ENCODE measurements around the gene DNM2. TPM values are rescaled to one million over a fixed set of nuclear protein-coding genes. Genes with fewer than 3 reads are reported as not detected.

The DNM2 gene
- total RNA-seq, 4 donors from 2014 or later, result 135 to 322 (median 173) TPM

DNA sequence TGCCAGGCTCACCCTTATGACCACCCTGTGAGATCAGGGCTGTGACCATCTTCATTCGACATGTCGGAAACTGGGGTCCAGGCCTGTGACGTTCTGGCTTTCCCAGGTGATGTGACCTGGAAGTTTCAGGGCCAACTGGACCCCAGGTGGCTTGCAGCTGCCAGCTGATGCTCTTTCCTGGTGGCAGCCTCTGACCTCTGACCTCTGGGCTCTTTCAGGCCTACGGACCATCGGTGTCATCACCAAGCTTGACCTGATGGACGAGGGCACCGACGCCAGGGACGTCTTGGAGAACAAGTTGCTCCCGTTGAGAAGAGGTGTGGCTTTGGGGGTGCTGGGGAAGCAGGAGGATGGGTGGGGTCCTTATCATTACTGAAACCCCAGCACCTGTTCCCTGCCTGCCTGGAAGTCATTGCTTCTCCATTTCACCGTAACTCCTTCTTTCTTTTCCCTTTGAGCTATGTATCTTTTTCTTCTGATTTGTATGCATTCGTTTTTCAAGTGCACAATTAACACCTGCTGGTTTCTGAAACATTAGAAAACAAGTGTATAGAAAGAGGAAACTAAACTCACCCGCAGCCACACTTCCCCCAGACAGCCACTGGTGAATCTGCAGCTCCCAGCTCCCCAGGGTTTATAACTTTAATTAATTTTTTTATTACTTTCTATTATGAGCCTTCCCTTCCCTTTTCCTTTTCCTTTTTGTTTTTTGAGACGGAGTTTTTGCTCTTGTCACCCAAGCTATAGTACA lies 59.2 kb downstream of the DNM2 start:
- no peak for DNase-seq (ENCODE audit: low spot score in 2 of 2)
- H3K9me3 ChIP-seq, result no peaks in the 10 kb centered on the region
- peaks cover 88% of the 10 kb centered on the region for H3K36me3 ChIP-seq
- TF ChIP-seq CTCF (IDR thresholded peaks at IDR 0.05), result no peak
- no peak overlapping the region for H3K4me3 ChIP-seq
- 66% methylated on average over 12 of the region's 14 CpGs for WGBS
- no peaks in the 10 kb centered on the region for H3K27me3 ChIP-seq
- H3K4me1 ChIP-seq, result peaks cover 17% of the 10 kb centered on the region
- no peak overlapping the region for H3K27ac ChIP-seq

- H3K27ac ChIP-seq, result peak overlapping the region; percentile 69
- TF ChIP-seq POLR2AphosphoS5 (IDR thresholded peaks at IDR 0.05) (peak in 1 of 3 donors; percentile 44), POLR2A (IDR thresholded peaks at IDR 0.05) (peak in 1 of 2 donors; percentile 19), CTCF (IDR thresholded peaks at IDR 0.05) (no peak)
- 52% methylated on average over 6 of the region's 6 CpGs for WGBS
- no peaks in the 10 kb centered on the region for H3K27me3 ChIP-seq
- peaks cover 24% of the 10 kb centered on the region for H3K4me1 ChIP-seq
- H3K9me3 ChIP-seq, result no peaks in the 10 kb centered on the region
- H3K36me3 ChIP-seq, result peaks cover 95% of the 10 kb centered on the region
- no peak for DNase-seq (ENCODE audit: low spot score in 2 of 2)
- no peak overlapping the region for H3K4me3 ChIP-seq
Measured at GRCh38 chr19:10780368-10780767, 62.5 kb downstream of the DNM2 start.

DNA sequence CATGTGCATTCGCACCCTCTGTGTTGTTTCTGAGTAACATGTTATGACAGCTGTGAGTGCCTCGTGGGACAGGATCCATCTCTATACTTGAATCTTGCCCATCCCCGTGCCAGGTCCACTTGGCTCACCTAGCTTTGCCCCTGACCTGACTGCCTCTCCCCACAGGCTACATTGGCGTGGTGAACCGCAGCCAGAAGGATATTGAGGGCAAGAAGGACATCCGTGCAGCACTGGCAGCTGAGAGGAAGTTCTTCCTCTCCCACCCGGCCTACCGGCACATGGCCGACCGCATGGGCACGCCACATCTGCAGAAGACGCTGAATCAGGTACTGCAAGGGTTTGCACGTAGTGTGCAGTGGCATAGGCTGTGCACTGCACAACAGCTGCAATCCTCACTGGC lies 64.9 kb downstream of the DNM2 start:
- Histone ChIP-seq H3K27me3 (no peaks in the 10 kb centered on the region), H3K27ac (no peak overlapping the region), H3K36me3 (peaks cover 95% of the 10 kb centered on the region), H3K9me3 (no peaks in the 10 kb centered on the region), H3K4me1 (peaks cover 24% of the 10 kb centered on the region), H3K4me3 (no peak overlapping the region)
- TF ChIP-seq EP300 (IDR thresholded peaks at IDR 0.05) (no peak), POLR2AphosphoS5 (IDR thresholded peaks at IDR 0.05) (no peak), POLR2A (IDR thresholded peaks at IDR 0.05) (no peak), CTCF (IDR thresholded peaks at IDR 0.05) (no peak)
- no peak for DNase-seq (ENCODE audit: low spot score in 2 of 2)
- WGBS, result 93% methylated on average over 12 of the region's 13 CpGs

- no peak overlapping the region for H3K27ac ChIP-seq
- H3K9me3 ChIP-seq, result no peaks in the 10 kb centered on the region
- peaks cover 24% of the 10 kb centered on the region for H3K4me1 ChIP-seq
- no peak for DNase-seq (ENCODE audit: low spot score in 2 of 2)
- WGBS, result 88% methylated on average over 10 of the region's 10 CpGs
- peaks cover 97% of the 10 kb centered on the region for H3K36me3 ChIP-seq
- no peaks in the 10 kb centered on the region for H3K27me3 ChIP-seq
- H3K4me3 ChIP-seq, result no peak overlapping the region
- no peak for TF ChIP-seq EP300 (IDR thresholded peaks at IDR 0.05)
- no peak for TF ChIP-seq POLR2AphosphoS5 (IDR thresholded peaks at IDR 0.05)
- TF ChIP-seq CTCF (IDR thresholded peaks at IDR 0.05), result no peak
- no peak for TF ChIP-seq POLR2A (IDR thresholded peaks at IDR 0.05)
Measured at GRCh38 chr19:10784257-10784656, 66.4 kb downstream of the DNM2 start.

GRCh38 chr19:10788146-10788545 lies 70.3 kb downstream of the DNM2 start:
- TF ChIP-seq CTCF (IDR thresholded peaks at IDR 0.05), result no peak
- no peak for TF ChIP-seq POLR2A (IDR thresholded peaks at IDR 0.05)
- no peak for TF ChIP-seq POLR2AphosphoS5 (IDR thresholded peaks at IDR 0.05)
- no peak for TF ChIP-seq EP300 (IDR thresholded peaks at IDR 0.05)
- Histone ChIP-seq H3K4me3 (no peak overlapping the region), H3K9me3 (no peaks in the 10 kb centered on the region), H3K27ac (no peak overlapping the region), H3K27me3 (no peaks in the 10 kb centered on the region), H3K36me3 (peaks cover 99% of the 10 kb centered on the region), H3K4me1 (no peaks in the 10 kb centered on the region)
- 96% methylated on average over 8 of the region's 8 CpGs for WGBS
- DNase-seq (ENCODE audit: low spot score in 2 of 2), result no peak

Measured in suprapubic skin (tissue), 4 donors.